Measurements from ENCODE around the gene REXO1. TPM values are rescaled to one million over a fixed set of nuclear protein-coding genes. Genes with fewer than 3 reads are reported as not detected.

Gene REXO1
- total and polyA plus RNA-seq, 2 of the 13 experiments (the other 11 are each of a cell fraction or from before 2014, with no cell fraction given): 5.0 to 11.2 TPM

DNA sequence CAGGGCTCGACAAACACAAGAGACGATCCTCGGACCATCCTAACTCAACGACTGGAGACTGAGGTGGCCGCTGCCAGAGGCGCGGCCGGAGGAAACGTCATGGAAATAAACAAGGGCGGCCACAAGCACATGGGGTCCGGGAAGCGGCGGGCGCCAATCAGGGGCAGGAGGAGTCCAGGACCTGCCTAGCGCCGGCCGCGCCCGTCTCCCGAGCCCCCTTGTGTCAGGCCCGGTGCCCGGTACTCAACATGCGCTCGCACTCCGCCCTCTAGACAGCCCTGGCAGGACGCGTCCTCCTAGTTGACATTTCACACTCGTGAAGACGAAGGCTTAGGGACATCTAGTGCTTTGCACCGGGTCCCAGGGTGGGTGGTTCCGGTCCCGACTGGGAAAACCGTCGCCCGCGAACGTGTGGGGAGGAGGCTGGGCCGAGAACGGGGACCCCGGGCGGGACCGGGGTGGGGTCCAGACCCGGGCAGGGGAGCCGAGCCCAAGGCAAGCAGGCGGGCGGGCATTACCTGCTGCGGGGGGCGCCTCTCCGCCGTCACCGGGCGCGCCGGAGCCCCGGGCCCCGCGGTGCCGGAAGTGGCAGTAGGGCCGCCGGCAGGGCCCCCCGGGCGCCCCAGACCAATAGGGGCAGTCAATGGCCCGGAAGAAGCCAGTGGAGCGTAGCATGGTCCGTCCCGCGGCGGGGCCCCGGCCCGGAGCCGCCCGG is 442 bp downstream of the REXO1 start (continued):
- no peak for TF ChIP-seq DPF2 (CRISPR knock-in tag; IDR thresholded peaks at IDR 0.05; ENCODE audit: borderline replicate concordance, low read depth)
- TF ChIP-seq, protein P1, sequence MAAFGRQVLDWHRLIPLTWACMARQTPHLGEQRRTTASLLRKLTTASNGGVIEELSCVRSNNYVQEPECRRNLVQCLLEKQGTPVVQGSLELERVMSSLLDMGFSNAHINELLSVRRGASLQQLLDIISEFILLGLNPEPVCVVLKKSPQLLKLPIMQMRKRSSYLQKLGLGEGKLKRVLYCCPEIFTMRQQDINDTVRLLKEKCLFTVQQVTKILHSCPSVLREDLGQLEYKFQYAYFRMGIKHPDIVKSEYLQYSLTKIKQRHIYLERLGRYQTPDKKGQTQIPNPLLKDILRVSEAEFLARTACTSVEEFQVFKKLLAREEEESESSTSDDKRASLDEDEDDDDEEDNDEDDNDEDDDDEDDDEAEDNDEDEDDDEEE (CRISPR knock-in tag; IDR thresholded peaks at IDR 0.05): peak; percentile 76; the same call in 1 of the 2 replicates
- TF ChIP-seq HDAC2 (CRISPR knock-in tag; IDR thresholded peaks at IDR 0.05): no peak
- TF ChIP-seq, protein P2, sequence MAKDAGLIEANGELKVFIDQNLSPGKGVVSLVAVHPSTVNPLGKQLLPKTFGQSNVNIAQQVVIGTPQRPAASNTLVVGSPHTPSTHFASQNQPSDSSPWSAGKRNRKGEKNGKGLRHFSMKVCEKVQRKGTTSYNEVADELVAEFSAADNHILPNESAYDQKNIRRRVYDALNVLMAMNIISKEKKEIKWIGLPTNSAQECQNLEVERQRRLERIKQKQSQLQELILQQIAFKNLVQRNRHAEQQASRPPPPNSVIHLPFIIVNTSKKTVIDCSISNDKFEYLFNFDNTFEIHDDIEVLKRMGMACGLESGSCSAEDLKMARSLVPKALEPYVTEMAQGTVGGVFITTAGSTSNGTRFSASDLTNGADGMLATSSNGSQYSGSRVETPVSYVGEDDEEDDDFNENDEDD (CRISPR knock-in tag; IDR thresholded peaks at IDR 0.05; ENCODE audit: borderline replicate concordance): no peak
- TF ChIP-seq, protein P3, sequence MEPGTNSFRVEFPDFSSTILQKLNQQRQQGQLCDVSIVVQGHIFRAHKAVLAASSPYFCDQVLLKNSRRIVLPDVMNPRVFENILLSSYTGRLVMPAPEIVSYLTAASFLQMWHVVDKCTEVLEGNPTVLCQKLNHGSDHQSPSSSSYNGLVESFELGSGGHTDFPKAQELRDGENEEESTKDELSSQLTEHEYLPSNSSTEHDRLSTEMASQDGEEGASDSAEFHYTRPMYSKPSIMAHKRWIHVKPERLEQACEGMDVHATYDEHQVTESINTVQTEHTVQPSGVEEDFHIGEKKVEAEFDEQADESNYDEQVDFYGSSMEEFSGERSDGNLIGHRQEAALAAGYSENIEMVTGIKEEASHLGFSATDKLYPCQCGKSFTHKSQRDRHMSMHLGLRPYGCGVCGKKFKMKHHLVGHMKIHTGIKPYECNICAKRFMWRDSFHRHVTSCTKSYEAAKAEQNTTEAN (CRISPR knock-in tag; conservative IDR thresholded peaks at IDR 0.05): no peak
- TF ChIP-seq MEIS1 (CRISPR knock-in tag; IDR thresholded peaks at IDR 0.05; ENCODE audit: borderline replicate concordance): no peak
- TF ChIP-seq, protein P4, sequence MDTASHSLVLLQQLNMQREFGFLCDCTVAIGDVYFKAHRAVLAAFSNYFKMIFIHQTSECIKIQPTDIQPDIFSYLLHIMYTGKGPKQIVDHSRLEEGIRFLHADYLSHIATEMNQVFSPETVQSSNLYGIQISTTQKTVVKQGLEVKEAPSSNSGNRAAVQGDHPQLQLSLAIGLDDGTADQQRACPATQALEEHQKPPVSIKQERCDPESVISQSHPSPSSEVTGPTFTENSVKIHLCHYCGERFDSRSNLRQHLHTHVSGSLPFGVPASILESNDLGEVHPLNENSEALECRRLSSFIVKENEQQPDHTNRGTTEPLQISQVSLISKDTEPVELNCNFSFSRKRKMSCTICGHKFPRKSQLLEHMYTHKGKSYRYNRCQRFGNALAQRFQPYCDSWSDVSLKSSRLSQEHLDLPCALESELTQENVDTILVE (CRISPR knock-in tag; IDR thresholded peaks at IDR 0.05): no peak
- TF ChIP-seq ETV5 (CRISPR knock-in tag; IDR thresholded peaks at IDR 0.05; ENCODE audit: borderline replicate concordance): 0 out of 2 replicates have a peak, but pooled peaks have one; percentile 19
- TF ChIP-seq BRCA1 (CRISPR knock-in tag; IDR thresholded peaks at IDR 0.05): no peak
- TF ChIP-seq ZNF329 (CRISPR knock-in tag; IDR thresholded peaks at IDR 0.05; ENCODE audit: low read depth): no peak; the same call in 1 of the 2 replicates
- TF ChIP-seq ZNF326 (CRISPR knock-in tag; IDR thresholded peaks at IDR 0.05; ENCODE audit: borderline replicate concordance): no peak
- no peak; the same call in 1 of the 2 replicates for TF ChIP-seq ZNF414 (CRISPR knock-in tag; IDR thresholded peaks at IDR 0.05)
- TF ChIP-seq, protein P5, sequence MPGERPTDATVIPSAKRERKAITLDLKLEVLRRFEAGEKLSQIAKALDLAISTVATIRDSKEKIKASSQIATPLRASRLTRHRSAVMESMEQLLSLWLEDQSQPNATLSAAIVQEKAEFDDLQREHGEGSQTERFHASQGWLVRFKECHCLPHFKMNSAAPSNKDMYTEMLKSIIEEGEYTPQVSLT (CRISPR knock-in tag; IDR thresholded peaks at IDR 0.05; ENCODE audit: borderline replicate concordance, low read depth): no peak
- peak; percentile 74 for TF ChIP-seq HDAC1 (CRISPR knock-in tag; IDR thresholded peaks at IDR 0.05)
- no peak for TF ChIP-seq ZFAT (CRISPR knock-in tag; conservative IDR thresholded peaks at IDR 0.05)
- TF ChIP-seq ZBTB39 (CRISPR knock-in tag; IDR thresholded peaks at IDR 0.05): no peak; the same call in 1 of the 2 replicates
- TF ChIP-seq, protein P6, sequence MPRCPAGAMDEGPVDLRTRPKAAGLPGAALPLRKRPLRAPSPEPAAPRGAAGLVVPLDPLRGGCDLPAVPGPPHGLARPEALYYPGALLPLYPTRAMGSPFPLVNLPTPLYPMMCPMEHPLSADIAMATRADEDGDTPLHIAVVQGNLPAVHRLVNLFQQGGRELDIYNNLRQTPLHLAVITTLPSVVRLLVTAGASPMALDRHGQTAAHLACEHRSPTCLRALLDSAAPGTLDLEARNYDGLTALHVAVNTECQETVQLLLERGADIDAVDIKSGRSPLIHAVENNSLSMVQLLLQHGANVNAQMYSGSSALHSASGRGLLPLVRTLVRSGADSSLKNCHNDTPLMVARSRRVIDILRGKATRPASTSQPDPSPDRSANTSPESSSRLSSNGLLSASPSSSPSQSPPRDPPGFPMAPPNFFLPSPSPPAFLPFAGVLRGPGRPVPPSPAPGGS (CRISPR knock-in tag; IDR thresholded peaks at IDR 0.05): no peak
- TF ChIP-seq ZNF644 (CRISPR knock-in tag; IDR thresholded peaks at IDR 0.05; ENCODE audit: low read depth): no peak
- TF ChIP-seq BORCS8-MEF2B (CRISPR knock-in tag; IDR thresholded peaks at IDR 0.05): peak; percentile 34; the same call in 1 of the 2 replicates

Data from HepG2 (cell line).